ENCODE data around the gene PTCSC3. TPM values are rescaled to one million over a fixed set of nuclear protein-coding genes. Genes with fewer than 3 reads are reported as not detected.

The PTCSC3 gene
- total and polyA plus RNA-seq, 8 donors = 1.5 to 4.6 (median 2.6) TPM; not detected in 1

DNA sequence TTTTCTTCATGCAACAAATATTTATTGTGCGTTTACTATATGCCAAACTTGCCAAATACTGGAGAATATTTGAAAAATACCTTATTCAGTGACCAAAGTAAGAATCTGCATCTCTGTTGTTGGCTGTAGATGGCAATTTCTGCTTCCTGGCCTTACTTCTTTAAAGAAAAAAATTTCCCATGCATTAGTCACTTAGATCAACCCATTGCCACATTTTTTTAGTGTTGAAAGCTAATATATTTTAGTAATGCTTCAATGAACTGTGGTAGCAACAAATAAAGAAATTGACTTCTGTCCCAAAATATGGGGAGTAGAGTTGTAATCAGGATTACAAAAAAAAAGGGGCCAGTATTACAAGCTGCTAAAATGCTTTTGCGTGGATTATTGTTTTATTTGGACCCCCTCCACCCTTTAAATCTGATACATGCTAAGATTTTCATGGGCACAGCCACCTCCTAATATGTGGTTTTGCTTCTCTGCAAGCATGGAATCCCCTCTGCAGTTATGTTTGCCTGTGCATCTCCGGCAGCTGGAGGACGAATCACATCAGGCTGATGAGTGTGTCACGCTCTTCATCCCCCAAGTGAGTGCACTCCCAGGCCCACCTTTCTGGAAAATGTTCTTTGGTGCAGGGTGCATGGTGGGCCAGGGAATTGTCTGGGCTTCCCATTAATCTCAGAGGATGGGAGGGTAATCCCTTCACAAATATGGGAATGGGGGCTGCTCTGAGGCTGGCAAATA is 38.1 kb upstream of the PTCSC3 start:
- Histone ChIP-seq H3K27me3 (no peaks in the 10 kb centered on the region), H3K27ac (peak overlapping the region; percentile 30 to 67), H3K4me1 (no peaks in the 10 kb centered on the region), H3K36me3 (no peaks in the 10 kb centered on the region), H3K4me3 (no peak overlapping the region), H3K9me3 (no peaks in the 10 kb centered on the region)
- intact Hi-C loops (cut with DNase I) = no loop called here
- no peak for ATAC-seq
- TF ChIP-seq, protein P1, sequence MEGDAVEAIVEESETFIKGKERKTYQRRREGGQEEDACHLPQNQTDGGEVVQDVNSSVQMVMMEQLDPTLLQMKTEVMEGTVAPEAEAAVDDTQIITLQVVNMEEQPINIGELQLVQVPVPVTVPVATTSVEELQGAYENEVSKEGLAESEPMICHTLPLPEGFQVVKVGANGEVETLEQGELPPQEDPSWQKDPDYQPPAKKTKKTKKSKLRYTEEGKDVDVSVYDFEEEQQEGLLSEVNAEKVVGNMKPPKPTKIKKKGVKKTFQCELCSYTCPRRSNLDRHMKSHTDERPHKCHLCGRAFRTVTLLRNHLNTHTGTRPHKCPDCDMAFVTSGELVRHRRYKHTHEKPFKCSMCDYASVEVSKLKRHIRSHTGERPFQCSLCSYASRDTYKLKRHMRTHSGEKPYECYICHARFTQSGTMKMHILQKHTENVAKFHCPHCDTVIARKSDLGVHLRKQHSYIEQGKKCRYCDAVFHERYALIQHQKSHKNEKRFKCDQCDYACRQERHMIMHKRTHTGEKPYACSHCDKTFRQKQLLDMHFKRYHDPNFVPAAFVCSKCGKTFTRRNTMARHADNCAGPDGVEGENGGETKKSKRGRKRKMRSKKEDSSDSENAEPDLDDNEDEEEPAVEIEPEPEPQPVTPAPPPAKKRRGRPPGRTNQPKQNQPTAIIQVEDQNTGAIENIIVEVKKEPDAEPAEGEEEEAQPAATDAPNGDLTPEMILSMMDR (IDR thresholded peaks at IDR 0.05) = no peak
- no peak for DNase-seq

GRCh38 chr14:36212987-36213386 is 36.5 kb upstream of the PTCSC3 start:
- Histone ChIP-seq H3K36me3 (no peaks in the 10 kb centered on the region), H3K4me3 (no peak overlapping the region), H3K4me1 (no peaks in the 10 kb centered on the region), H3K27ac (no peak overlapping the region), H3K9me3 (no peaks in the 10 kb centered on the region), H3K27me3 (no peaks in the 10 kb centered on the region)
- ATAC-seq = no peak
- TF ChIP-seq, protein P1 (IDR thresholded peaks at IDR 0.05) = no peak
- DNase-seq = no peak
- intact Hi-C loops (cut with DNase I) = no loop called here

GRCh38 chr14:36212577-36212976 is 36.1 kb upstream of the PTCSC3 start:
- H3K36me3 ChIP-seq = no peaks in the 10 kb centered on the region
- H3K4me3 ChIP-seq = no peak overlapping the region
- H3K4me1 ChIP-seq = no peaks in the 10 kb centered on the region
- TF ChIP-seq, protein P1 (IDR thresholded peaks at IDR 0.05) = no peak
- ATAC-seq (no peak), DNase-seq (no peak)
- H3K27ac ChIP-seq = no peak overlapping the region
- no peaks in the 10 kb centered on the region for H3K9me3 ChIP-seq
- intact Hi-C loops (cut with DNase I) = no loop called here
- no peaks in the 10 kb centered on the region for H3K27me3 ChIP-seq

DNA sequence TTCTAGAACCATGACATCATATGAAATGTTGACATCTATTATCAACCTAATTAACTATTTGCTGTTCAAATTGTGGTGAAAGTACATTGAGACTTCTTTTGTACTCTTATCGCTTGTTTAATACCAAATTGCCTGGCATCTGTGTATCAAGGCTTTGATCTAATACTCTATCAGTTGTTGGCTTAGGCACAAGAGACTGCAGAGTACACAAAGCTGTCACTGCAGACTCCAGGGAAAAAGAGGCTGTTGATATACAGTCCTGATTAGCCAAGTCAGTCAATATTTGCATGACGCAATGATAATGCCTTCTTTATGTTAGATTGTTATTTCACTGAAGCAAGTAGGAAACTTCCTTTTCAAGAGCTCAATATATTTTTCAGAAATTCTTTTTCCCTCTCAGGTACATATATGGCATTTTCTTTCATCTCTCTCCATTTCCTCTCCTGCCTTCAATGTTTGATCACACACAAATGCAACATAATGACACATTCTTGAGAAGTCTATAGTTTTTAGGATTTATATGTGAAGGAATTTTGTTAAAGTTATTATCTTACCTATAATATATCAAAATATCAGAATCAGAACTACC is 32.3 kb upstream of the PTCSC3 start:
- Histone ChIP-seq H3K36me3 (no peaks in the 10 kb centered on the region), H3K9me3 (no peaks in the 10 kb centered on the region), H3K4me3 (no peak overlapping the region), H3K27ac (no peak overlapping the region), H3K4me1 (no peaks in the 10 kb centered on the region), H3K27me3 (no peaks in the 10 kb centered on the region)
- intact Hi-C loops (cut with DNase I) = no loop called here
- ATAC-seq = peak; percentile 88
- TF ChIP-seq, protein P1 (IDR thresholded peaks at IDR 0.05) = no peak
- DNase-seq = peak in 1 of 4 donors; percentile 50

DNA sequence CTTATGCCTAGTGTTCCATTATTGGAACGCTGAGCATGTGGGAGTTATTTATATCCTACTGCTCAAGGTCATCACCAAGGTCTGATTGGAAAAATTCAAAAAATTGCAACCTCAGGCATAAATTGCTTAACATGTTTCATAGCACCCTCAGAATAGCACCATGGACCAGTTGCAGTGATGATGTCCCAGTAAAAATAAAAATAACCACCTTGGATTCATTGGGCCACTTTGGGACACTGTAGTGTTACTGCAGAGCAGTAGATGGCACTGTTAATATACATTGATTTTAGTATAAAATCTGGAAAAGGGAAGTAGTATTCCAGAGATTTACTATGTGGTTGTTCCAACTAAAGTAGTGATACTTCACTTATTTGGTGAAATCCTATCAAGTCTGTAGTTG is 31.0 kb upstream of the PTCSC3 start:
- Histone ChIP-seq H3K27me3 (no peaks in the 10 kb centered on the region), H3K4me3 (no peak overlapping the region), H3K9me3 (no peaks in the 10 kb centered on the region), H3K36me3 (no peaks in the 10 kb centered on the region), H3K4me1 (no peaks in the 10 kb centered on the region), H3K27ac (no peak overlapping the region)
- no peak for DNase-seq
- intact Hi-C loops (cut with DNase I) = no loop called here
- ATAC-seq = peak; percentile 87
- TF ChIP-seq, protein P1 (IDR thresholded peaks at IDR 0.05) = peak; percentile 31 to 39

Measured in left lung (tissue), 10 donors.